ENCODE results near the gene VWA5B2.

The VWA5B2 gene

DNA sequence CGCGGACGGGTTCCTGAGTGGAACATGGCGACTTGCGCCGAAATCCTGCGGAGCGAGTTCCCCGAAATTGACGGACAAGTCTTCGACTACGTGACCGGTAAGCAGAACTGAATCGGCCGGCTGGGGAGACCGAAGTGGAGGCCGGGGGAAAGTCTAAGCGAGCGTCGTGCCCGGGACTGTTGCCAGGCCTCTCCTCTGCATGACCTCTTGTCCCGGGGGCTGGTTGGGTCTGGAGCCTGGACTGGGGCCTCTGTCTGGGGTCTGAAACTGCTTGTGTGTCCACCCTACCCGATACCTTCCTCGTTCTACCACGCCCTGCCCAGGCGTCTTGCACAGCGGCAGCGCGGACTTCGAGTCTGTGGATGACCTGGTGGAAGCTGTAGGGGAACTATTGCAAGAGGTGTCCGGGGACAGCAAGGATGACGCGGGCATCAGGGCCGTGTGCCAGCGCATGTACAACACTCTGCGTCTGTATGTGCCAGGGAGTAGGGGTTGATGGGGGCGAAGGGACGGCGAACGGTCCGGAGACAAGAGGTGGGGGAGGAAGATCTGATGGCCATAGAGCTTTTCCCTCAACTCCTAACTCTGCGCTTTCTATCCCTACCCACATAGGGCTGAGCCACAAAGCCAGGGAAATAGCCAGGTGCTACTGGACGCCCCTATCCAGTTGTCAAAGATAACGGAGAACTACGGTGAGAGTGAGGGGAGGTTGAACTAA, 43.0 kb upstream of the VWA5B2 start, which contains the start of gene ABCF3:
TSS of gene ABCF3 (plus strand) at position 16 of the 718 bp plus-strand sequence. CDS start at position 25, 9 bp downstream.
- TF ChIP-seq CTCF (IDR thresholded peaks at IDR 0.05; ENCODE audit: borderline replicate concordance, control extremely low read depth, extremely low read depth, insufficient read depth, missing control alignments) = no peak
- DNase-seq (ENCODE audit: low spot score) = no peak
- in situ Hi-C loops (cut with MboI; ENCODE audit: low sequenced_read_pairs, unreplicated experiment) = no loop called here

- no peak for DNase-seq (ENCODE audit: low spot score)
- TF ChIP-seq CTCF (IDR thresholded peaks at IDR 0.05; ENCODE audit: borderline replicate concordance, control extremely low read depth, extremely low read depth, insufficient read depth, missing control alignments) = no peak
- in situ Hi-C loops (cut with MboI; ENCODE audit: low sequenced_read_pairs, unreplicated experiment) = no loop called here
Observed at GRCh38 chr3:184186902-184187207, 42.5 kb upstream of the VWA5B2 start.

- in situ Hi-C loops (cut with MboI; ENCODE audit: low sequenced_read_pairs, unreplicated experiment) = no loop called here
- DNase-seq (ENCODE audit: low spot score) = no peak
- TF ChIP-seq CTCF (IDR thresholded peaks at IDR 0.05; ENCODE audit: borderline replicate concordance, control extremely low read depth, extremely low read depth, insufficient read depth, missing control alignments) = no peak
Observed at GRCh38 chr3:184188080-184188479, 41.3 kb upstream of the VWA5B2 start.

GRCh38 chr3:184189421-184189820, 40.0 kb upstream of the VWA5B2 start:
- no peak for DNase-seq (ENCODE audit: low spot score)
- in situ Hi-C loops (cut with MboI; ENCODE audit: low sequenced_read_pairs, unreplicated experiment) = no loop called here
- no peak for TF ChIP-seq CTCF (IDR thresholded peaks at IDR 0.05; ENCODE audit: borderline replicate concordance, control extremely low read depth, extremely low read depth, insufficient read depth, missing control alignments)

DNA sequence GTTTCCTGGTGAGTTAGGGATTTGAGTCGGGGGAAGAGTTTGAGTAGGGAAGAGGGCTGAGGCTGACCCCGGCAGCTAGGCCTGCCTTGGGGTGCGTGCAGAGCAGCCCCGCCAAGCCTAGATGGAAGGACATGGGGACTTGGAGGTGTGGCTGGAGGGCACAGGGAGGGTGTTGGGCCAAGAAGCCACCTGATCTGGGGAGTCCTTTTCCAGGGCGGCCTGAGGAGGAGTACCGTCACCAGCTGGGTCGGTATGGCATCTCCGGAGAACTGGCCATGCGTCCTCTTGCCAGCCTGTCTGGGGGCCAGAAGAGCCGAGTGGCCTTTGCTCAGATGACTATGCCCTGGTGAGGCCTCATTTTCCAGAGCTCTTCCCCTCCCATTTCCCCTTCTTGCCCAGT, 36.5 kb upstream of the VWA5B2 start:
- DNase-seq (ENCODE audit: low spot score) = no peak
- TF ChIP-seq CTCF (IDR thresholded peaks at IDR 0.05; ENCODE audit: borderline replicate concordance, control extremely low read depth, extremely low read depth, insufficient read depth, missing control alignments) = no peak
- in situ Hi-C loops (cut with MboI; ENCODE audit: low sequenced_read_pairs, unreplicated experiment) = no loop called here

- in situ Hi-C loops (cut with MboI; ENCODE audit: low sequenced_read_pairs, unreplicated experiment) = no loop called here
- TF ChIP-seq CTCF (IDR thresholded peaks at IDR 0.05; ENCODE audit: borderline replicate concordance, control extremely low read depth, extremely low read depth, insufficient read depth, missing control alignments) = no peak
- no peak for DNase-seq (ENCODE audit: low spot score)
Observed at GRCh38 chr3:184193991-184194539, 35.3 kb upstream of the VWA5B2 start.
